HEK293 (cell line): ENCODE data around the gene TNN.

Experiments used
- CTCF ChIA-PET: fragments of 350-600 bp; formaldehyde crosslinking; extraction: SDS; loops from one replicate; lab custom pipeline; 2021; ENCODE audit warnings: antibody characterized with exemption; lab: Yijun Ruan, JAX
- POLR2A ChIA-PET: fragments of 300-600 bp; formaldehyde crosslinking; extraction: SDS; loops from one replicate; lab custom pipeline; 2020; ENCODE audit warnings: antibody characterized with exemption, inconsistent platforms; lab: Yijun Ruan, JAX
- H3K27ac ChIP-seq: fragments of 200-500 bp; sonication (Bioruptor generic); 2 replicates; pipeline ENCODE4 v1.5.1; 2014; ENCODE audit warnings: low read depth, low read length, control low read depth, inconsistent platforms; ENCODE audit errors: extremely low read depth
- H3K36me3 ChIP-seq, 2 experiments: fragments of 200-500 bp in 1 of 2; sonication (Bioruptor generic) in 1 of 2; 1 replicate in 1 of 2; 2 replicates in 1 of 2; pipeline ENCODE4 v1.5.1; 2014 to 2017; ENCODE audit warnings: inconsistent platforms in 2 of 2, low read length in 2 of 2; ENCODE audit not compliant: control insufficient read depth in 2 of 2, insufficient read depth in 1 of 2
- H3K4me1 ChIP-seq: fragments of 200-500 bp; sonication (Bioruptor generic); 2 replicates; pipeline ENCODE4 v1.5.1; 2014; ENCODE audit warnings: mild to moderate bottlenecking, low read length, inconsistent platforms; ENCODE audit not compliant: control insufficient read depth, insufficient read depth
- H3K4me3 ChIP-seq: 2 replicates; pipeline ENCODE4 v1.5.1; 2011; ENCODE audit warnings: low read depth, mild to moderate bottlenecking, control low read depth, low read length, moderate library complexity
- H3K9me3 ChIP-seq: fragments of 200-500 bp; sonication (Bioruptor generic); 2 replicates; pipeline ENCODE4 v1.5.1; 2014; ENCODE audit warnings: low read depth, low read length, inconsistent platforms; ENCODE audit not compliant: control insufficient read depth, insufficient read depth
- BCL11B ChIP-seq: fragments of 450-650 bp; formaldehyde crosslinking; IDR thresholded peaks from 2 replicates; pipeline ENCODE4 v1.5.1; 2016; ENCODE audit warnings: low read depth, missing biosample characterization, missing genetic modification characterization
- IKZF3 ChIP-seq: fragments of 450-650 bp; IDR thresholded peaks from 2 replicates; pipeline ENCODE4 v1.5.0; 2018; ENCODE audit warnings: missing biosample characterization, mild to moderate bottlenecking, missing genetic modification characterization, moderate library complexity
- OVOL3 ChIP-seq: fragments of 450-650 bp; formaldehyde crosslinking; IDR thresholded peaks from 2 replicates; pipeline ENCODE4 v1.5.1; 2016; ENCODE audit warnings: missing biosample characterization, missing genetic modification characterization
- WT1 ChIP-seq: fragments of 450-650 bp; formaldehyde crosslinking; IDR thresholded peaks from 2 replicates; pipeline ENCODE4 v1.5.1; 2016; ENCODE audit warnings: missing biosample characterization, missing genetic modification characterization
- ZBTB20 ChIP-seq: fragments of 450-650 bp; formaldehyde crosslinking; IDR thresholded peaks from 2 replicates; pipeline ENCODE4 v1.5.1; 2016; ENCODE audit warnings: missing biosample characterization, missing genetic modification characterization
- ZNF112 ChIP-seq: fragments of 450-650 bp; formaldehyde crosslinking; IDR thresholded peaks from 2 replicates; pipeline ENCODE4 v1.5.0; 2017; ENCODE audit warnings: missing biosample characterization, missing genetic modification characterization
- ZNF132 ChIP-seq: fragments of 450-650 bp; formaldehyde crosslinking; IDR thresholded peaks from 2 replicates; pipeline ENCODE4 v1.5.1; 2017; ENCODE audit warnings: missing biosample characterization, missing genetic modification characterization, borderline replicate concordance
- ZNF140 ChIP-seq: fragments of 450-650 bp; formaldehyde crosslinking; IDR thresholded peaks from 2 replicates; pipeline ENCODE4 v1.5.1; 2016; ENCODE audit warnings: missing biosample characterization, missing genetic modification characterization
- ZNF175 ChIP-seq: fragments of 450-650 bp; formaldehyde crosslinking; IDR thresholded peaks from 2 replicates; pipeline ENCODE4 v1.5.1; 2016; ENCODE audit warnings: missing biosample characterization, missing genetic modification characterization
- ZNF239 ChIP-seq: fragments of 450-650 bp; formaldehyde crosslinking; IDR thresholded peaks from 2 replicates; pipeline ENCODE4 v1.5.1; 2016; ENCODE audit warnings: missing biosample characterization, missing genetic modification characterization
- ZNF341 ChIP-seq: fragments of 450-650 bp; formaldehyde crosslinking; IDR thresholded peaks from 2 replicates; pipeline ENCODE4; 2016; ENCODE audit warnings: low read depth, missing biosample characterization, missing genetic modification characterization
- ZNF354C ChIP-seq: fragments of 450-650 bp; formaldehyde crosslinking; IDR thresholded peaks from 2 replicates; pipeline ENCODE4 v1.5.1; 2016; ENCODE audit warnings: missing biosample characterization, missing genetic modification characterization, low read depth, borderline replicate concordance
- ZNF37A ChIP-seq: fragments of 450-650 bp; IDR thresholded peaks from 2 replicates; pipeline ENCODE4 v1.5.1; 2018; ENCODE audit warnings: missing biosample characterization, missing genetic modification characterization
- ZNF530 ChIP-seq: fragments of 450-650 bp; formaldehyde crosslinking; IDR thresholded peaks from 2 replicates; pipeline ENCODE4 v1.5.1; 2016; ENCODE audit warnings: low read depth, missing biosample characterization, missing genetic modification characterization
- ZNF544 ChIP-seq: fragments of 450-650 bp; formaldehyde crosslinking; IDR thresholded peaks from 2 replicates; pipeline ENCODE4 v1.5.0; 2017; ENCODE audit warnings: missing biosample characterization, missing genetic modification characterization
- ZNF555 ChIP-seq: fragments of 450-650 bp; formaldehyde crosslinking; conservative IDR thresholded peaks from 2 replicates; pipeline ENCODE4 v1.5.1; 2017; ENCODE audit warnings: missing biosample characterization, mild to moderate bottlenecking, missing genetic modification characterization, inconsistent platforms
- ZNF629 ChIP-seq: fragments of 450-650 bp; formaldehyde crosslinking; IDR thresholded peaks from 2 replicates; pipeline ENCODE4 v1.5.1; 2017; ENCODE audit warnings: missing biosample characterization, missing genetic modification characterization
- ZNF777 ChIP-seq: fragments of 450-650 bp; formaldehyde crosslinking; IDR thresholded peaks from 2 replicates; pipeline ENCODE4 v1.5.1; 2017; ENCODE audit warnings: missing biosample characterization, missing genetic modification characterization, borderline replicate concordance
- ZNF791 ChIP-seq: fragments of 450-650 bp; formaldehyde crosslinking; IDR thresholded peaks from 2 replicates; pipeline ENCODE4 v1.5.1; 2016; ENCODE audit warnings: missing biosample characterization, missing genetic modification characterization
- TF ChIP-seq, protein P1 (sequence below): sonication (generic); formaldehyde crosslinking; IDR thresholded peaks from 2 replicates; pipeline ENCODE4 v1.8.1; 2022; ENCODE audit warnings: mild to moderate bottlenecking, moderate library complexity, missing genetic modification reagents
- TF ChIP-seq, protein P2 (sequence below): fragments of 450-650 bp; formaldehyde crosslinking; IDR thresholded peaks from 2 replicates; pipeline ENCODE4 v1.5.1; 2017; ENCODE audit warnings: missing biosample characterization, missing genetic modification characterization
- TF ChIP-seq, protein P3 (sequence below): fragments of 450-650 bp; formaldehyde crosslinking; IDR thresholded peaks from 2 replicates; pipeline ENCODE4 v1.5.1; 2016; ENCODE audit warnings: missing biosample characterization, missing genetic modification characterization
- TF ChIP-seq, protein P4 (sequence below): fragments of 450-650 bp; formaldehyde crosslinking; IDR thresholded peaks from 2 replicates; pipeline ENCODE4 v1.5.1; 2017; ENCODE audit warnings: missing biosample characterization, missing genetic modification characterization

The TNN gene

DNA sequence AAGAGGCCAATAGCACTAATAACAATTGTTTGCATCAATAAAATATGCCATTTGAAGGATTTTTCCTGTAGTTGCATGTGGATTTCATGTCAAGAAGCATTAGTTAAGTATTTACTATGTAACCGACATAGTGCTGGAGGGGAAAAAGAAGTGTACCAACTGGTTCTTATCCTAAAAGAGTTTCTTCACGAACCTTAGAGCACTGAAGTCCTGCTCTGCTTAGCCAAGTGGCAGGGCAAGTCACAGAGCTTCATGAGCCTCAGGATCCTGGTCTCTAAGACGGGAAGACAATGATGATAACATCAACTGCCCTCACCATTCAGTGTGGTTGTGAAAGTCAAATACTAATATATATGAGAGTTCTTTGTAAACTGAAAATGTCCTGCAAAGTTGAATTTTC is 110.8 kb downstream of the TNN start:
- ChIA-PET POLR2A (no interaction called here), CTCF (interaction anchor here (0.7 kb wide), 1 partner anchor 14 kb away, joined by 4 read pairs; no protein-coding TSS in a partner anchor)
- no peak for TF ChIP-seq ZNF175 (tag by site-specific recombination)
- TF ChIP-seq ZNF140: no peak
- no peak for TF ChIP-seq ZNF530 (tag by site-specific recombination)
- TF ChIP-seq IKZF3 (tag by site-specific recombination): no peak
- no peak overlapping the region for H3K4me3 ChIP-seq
- no peaks in the 10 kb centered on the region for H3K4me1 ChIP-seq
- H3K36me3 ChIP-seq: no peaks in the 10 kb centered on the region
- no peak overlapping the region for H3K27ac ChIP-seq
- H3K9me3 ChIP-seq: no peaks in the 10 kb centered on the region

DNA sequence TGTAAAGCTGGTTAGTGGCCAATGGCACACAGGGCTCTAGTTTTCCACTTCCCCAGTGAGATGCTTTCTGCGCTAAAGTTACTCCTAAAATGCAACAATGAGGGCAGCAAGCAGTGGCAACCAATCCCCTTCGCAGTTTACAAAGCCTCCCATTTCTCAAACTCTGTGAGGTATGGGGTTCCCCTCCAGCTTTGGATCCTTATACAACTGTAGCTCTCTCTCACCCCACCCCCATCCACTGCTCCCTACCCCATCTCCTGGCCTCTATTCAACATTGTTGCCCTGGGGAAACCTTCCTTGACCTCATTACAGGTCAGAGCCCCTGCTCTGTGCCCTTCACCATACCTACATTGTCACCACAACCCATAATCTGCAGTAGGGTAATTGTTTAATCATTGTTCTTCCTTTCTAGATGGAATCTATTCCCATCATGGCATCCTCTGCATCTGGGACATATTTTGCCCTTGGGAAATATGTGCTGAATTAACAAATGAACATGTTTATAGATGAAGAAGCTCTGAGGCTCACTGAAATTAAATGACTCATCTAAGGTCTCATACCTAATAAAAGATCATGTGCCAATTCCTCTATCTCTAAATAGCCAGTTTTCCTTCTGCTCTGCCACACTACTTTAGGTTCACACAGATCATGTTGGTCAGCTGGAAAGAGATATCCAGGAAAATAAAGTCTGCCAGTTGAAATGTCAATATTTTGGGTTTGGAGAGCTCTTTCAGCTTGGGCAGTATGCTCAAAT is 112.4 kb downstream of the TNN start:
- no peak for TF ChIP-seq WT1 (tag by site-specific recombination)
- no peak for TF ChIP-seq ZNF354C
- TF ChIP-seq ZNF140: no peak
- TF ChIP-seq, protein P1, sequence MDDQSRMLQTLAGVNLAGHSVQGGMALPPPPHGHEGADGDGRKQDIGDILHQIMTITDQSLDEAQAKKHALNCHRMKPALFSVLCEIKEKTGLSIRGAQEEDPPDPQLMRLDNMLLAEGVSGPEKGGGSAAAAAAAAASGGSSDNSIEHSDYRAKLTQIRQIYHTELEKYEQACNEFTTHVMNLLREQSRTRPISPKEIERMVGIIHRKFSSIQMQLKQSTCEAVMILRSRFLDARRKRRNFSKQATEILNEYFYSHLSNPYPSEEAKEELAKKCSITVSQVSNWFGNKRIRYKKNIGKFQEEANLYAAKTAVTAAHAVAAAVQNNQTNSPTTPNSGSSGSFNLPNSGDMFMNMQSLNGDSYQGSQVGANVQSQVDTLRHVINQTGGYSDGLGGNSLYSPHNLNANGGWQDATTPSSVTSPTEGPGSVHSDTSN (CRISPR knock-in tag): no peak
- no peak for TF ChIP-seq ZNF629 (tag by site-specific recombination)
- TF ChIP-seq, protein P2, sequence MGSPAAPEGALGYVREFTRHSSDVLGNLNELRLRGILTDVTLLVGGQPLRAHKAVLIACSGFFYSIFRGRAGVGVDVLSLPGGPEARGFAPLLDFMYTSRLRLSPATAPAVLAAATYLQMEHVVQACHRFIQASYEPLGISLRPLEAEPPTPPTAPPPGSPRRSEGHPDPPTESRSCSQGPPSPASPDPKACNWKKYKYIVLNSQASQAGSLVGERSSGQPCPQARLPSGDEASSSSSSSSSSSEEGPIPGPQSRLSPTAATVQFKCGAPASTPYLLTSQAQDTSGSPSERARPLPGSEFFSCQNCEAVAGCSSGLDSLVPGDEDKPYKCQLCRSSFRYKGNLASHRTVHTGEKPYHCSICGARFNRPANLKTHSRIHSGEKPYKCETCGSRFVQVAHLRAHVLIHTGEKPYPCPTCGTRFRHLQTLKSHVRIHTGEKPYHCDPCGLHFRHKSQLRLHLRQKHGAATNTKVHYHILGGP (tag by site-specific recombination): no peak
- TF ChIP-seq ZNF37A: no peak
- TF ChIP-seq, protein P3, sequence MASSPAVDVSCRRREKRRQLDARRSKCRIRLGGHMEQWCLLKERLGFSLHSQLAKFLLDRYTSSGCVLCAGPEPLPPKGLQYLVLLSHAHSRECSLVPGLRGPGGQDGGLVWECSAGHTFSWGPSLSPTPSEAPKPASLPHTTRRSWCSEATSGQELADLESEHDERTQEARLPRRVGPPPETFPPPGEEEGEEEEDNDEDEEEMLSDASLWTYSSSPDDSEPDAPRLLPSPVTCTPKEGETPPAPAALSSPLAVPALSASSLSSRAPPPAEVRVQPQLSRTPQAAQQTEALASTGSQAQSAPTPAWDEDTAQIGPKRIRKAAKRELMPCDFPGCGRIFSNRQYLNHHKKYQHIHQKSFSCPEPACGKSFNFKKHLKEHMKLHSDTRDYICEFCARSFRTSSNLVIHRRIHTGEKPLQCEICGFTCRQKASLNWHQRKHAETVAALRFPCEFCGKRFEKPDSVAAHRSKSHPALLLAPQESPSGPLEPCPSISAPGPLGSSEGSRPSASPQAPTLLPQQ (tag by site-specific recombination): no peak
- no peak for TF ChIP-seq ZNF132
- TF ChIP-seq ZNF791 (tag by site-specific recombination): no peak
- no peak for TF ChIP-seq ZNF112 (tag by site-specific recombination)
- TF ChIP-seq ZNF341 (tag by site-specific recombination): no peak
- TF ChIP-seq ZNF239 (tag by site-specific recombination): no peak
- ChIA-PET POLR2A (interaction anchor here (1.1 kb wide), 1 partner anchor 11 kb away, joined by 4 read pairs; no protein-coding TSS in a partner anchor), CTCF (interaction anchor here (1.4 kb wide), 1 partner anchor 25 kb away, joined by 5 read pairs; no protein-coding TSS in a partner anchor)

DNA sequence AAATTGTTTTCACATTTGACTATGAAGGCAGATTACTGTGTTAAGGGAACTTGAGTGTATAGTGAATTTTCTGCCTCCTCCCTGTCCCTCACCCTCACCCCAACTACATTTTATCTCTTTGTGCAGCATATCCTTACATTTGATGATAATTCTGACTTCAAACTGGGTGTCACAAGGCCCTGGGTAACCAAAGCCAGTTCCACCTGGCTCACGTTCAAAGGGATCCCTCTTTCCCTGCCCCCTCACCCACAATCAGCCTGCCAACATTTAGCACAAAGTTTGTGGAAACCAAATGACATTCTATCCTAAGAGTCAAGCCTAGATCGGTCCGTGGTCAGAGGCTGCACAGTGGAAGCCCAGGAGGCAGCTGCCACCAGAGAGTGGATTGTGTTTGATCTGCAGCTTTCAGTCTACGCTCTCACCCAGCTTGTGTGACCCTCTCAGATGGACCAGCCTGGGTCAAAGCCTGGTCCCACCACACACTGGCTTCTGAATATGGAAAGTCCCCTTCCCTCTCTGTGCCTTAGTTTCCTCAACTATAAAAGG is 114.6 kb downstream of the TNN start:
- Histone ChIP-seq H3K36me3 (no peaks in the 10 kb centered on the region), H3K9me3 (no peaks in the 10 kb centered on the region), H3K4me1 (no peaks in the 10 kb centered on the region), H3K4me3 (no peak overlapping the region)
- POLR2A ChIA-PET: no interaction called here
- TF ChIP-seq BCL11B (tag by site-specific recombination): no peak
- no peak for TF ChIP-seq OVOL3 (tag by site-specific recombination)
- TF ChIP-seq, protein P4, sequence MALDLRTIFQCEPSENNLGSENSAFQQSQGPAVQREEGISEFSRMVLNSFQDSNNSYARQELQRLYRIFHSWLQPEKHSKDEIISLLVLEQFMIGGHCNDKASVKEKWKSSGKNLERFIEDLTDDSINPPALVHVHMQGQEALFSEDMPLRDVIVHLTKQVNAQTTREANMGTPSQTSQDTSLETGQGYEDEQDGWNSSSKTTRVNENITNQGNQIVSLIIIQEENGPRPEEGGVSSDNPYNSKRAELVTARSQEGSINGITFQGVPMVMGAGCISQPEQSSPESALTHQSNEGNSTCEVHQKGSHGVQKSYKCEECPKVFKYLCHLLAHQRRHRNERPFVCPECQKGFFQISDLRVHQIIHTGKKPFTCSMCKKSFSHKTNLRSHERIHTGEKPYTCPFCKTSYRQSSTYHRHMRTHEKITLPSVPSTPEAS (tag by site-specific recombination): no peak
- no peak for TF ChIP-seq ZNF544 (tag by site-specific recombination)
- TF ChIP-seq ZNF777: no peak
- no peak for TF ChIP-seq ZBTB20 (tag by site-specific recombination)
- TF ChIP-seq ZNF555 (tag by site-specific recombination): no peak
- TF ChIP-seq, all 188 proteins: peak for 0
- CTCF ChIA-PET: interaction anchor here (1.5 to 1.9 kb wide), 2 partner anchors 27 to 30 kb away, joined by 8 to 12 read pairs; no protein-coding TSS in a partner anchor
- H3K27ac ChIP-seq: no peak overlapping the region

More for the DNA sequence above, 112.4 kb downstream of the TNN start:
- Histone ChIP-seq H3K36me3 (no peaks in the 10 kb centered on the region), H3K4me3 (no peak overlapping the region), H3K27ac (no peak overlapping the region), H3K9me3 (no peaks in the 10 kb centered on the region), H3K4me1 (no peaks in the 10 kb centered on the region)
